Non-pigmented ciliary epithelial cell (primary cell): ENCODE measurements around the gene NCF2.

ENCODE experiments used
- DNase-seq: peaks from one replicate; pipeline ENCODE4 v3.0.0-alpha.2; 2010; ENCODE audit warnings: low read depth

NCF2 gene

DNA sequence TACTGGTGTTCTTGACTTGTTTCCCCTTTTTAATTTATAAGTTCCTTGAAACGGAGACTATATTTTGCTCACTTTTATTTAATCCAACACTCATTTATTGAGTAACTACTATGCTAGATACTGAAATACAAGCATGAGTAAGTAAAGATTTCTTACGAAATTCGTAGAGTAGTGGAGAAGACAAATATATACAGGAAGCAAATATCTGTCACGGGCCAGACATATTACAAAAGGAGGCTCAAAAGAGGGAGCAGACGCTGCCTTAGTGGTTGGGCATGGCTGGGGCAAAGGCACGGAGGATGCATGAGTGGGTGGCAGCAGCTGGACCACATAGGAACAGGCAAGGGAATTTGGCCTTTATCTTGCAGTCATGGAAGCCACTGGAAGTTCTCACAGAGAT lies 6.8 kb downstream of the NCF2 start:
- no peak for DNase-seq

DNA sequence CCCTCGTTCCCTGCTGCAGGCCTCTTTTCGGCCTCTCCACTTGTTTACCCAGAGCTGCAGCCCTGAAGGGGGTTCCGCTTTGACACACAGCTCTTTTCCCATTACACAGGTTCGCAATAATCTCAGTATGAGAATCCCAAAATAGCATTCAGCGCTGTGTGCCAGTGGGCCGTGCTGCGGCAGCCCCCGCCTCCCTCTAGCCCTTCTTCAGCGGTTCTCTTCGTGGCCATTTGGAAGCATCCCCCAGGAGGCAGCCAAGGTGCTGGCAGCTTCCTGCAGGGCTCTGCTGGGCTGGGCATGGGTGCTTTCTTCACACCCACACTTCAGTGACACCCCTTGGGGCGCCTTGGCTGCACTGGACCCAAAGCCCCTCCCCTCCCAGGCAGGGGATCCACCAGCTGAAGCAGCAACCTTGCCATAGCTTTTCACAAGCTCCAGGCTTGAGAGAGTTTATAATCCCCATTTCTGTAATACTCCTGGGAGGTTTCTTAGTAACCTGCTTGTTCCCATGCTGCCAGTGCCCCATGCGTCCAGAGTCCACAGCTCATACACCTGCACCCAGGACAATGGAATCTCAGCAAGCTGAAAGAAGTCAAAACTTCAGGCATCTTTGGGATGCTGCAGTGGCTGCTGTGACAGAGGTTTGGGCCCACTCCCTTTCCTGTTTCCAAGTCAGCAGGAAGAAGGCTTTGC lies 8.1 kb downstream of the NCF2 start:
- DNase-seq = no peak

DNA sequence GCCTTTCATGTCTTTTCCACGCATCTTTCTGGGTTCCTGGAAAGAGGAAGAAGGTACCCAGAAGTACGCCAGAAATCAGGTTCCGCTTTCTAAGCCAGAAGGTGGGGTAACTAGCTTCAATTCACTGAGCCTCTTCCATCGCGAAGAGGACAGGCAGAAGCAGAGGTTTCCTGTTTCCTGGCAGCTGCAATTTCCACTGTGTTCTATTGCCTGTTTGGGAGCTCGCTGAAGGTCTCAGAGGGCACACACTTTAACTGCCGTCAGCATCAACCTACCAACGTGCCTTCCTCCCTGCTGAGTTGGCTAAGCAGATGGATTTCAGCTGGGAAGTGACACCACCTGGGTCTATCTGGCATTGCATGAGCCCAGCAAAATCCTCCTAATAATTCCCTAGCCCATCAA lies 10.0 kb downstream of the NCF2 start:
- no peak for DNase-seq

DNA sequence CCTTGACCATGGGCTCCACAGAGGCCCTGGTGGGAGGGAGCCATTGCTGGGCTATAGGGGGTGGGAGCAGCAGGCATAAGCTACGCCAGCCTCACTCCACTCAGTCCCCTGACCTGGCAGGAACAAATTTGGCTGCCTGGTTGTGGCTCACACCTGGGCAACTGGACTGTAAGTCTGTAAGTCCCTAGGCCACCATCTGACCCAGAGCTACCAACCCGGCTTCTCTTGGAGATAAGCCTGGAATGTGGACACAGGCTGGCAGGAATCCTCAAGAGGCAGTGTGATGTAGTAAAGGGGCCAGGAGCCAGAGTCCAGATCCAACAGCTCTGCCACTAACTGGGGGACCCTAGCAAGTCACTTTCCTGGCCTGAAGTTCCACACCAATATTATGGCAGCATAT lies 11.4 kb downstream of the NCF2 start:
- no peak for DNase-seq

DNA sequence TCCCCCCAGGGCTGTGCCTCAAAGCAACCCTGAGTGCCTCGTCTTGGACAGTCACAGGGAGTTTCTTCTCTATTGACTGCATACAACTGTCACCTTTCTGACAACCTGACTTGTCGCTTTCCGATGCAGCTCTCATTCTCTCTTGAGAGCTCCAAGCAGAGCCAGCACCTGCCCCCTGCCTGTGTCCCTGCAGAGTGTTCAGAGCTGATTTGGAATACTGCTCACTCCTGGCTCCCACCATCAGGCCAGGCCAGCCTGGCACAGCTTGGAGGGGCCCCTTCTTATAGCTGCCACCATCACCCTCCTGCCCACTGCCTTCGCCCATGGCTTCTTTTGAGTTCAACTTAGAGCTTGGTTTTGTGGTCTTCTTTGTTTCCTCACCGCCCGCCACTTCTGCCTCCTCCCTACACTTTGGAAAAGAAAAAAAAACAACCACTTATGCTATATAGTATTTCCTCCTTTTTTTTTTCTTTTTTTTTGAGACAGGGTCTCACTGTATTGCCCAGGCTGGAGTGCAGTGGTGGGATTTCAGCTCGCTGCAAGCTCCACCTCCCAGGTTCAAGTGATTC lies 12.3 kb downstream of the NCF2 start:
- no peak for DNase-seq

DNA sequence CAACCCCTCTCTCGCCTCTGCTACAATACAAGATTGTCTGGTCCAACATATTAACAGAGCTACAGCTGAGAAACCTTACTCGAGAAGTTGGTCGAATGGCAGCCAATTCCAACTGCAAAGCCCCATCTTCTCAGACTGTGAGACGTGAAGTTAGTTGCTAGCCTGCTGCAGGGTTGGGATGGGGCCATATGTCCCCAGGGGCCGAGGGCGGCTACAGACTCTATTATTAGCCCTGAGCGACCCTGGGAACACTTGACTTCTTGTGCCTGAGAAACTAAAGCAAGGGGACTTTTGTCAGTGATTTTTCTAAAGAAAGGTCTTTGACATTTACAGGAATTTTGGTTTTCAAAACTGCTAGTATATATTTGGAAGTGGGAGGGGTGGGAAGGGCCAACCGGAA lies 13.7 kb downstream of the NCF2 start:
- DNase-seq = no peak

DNA sequence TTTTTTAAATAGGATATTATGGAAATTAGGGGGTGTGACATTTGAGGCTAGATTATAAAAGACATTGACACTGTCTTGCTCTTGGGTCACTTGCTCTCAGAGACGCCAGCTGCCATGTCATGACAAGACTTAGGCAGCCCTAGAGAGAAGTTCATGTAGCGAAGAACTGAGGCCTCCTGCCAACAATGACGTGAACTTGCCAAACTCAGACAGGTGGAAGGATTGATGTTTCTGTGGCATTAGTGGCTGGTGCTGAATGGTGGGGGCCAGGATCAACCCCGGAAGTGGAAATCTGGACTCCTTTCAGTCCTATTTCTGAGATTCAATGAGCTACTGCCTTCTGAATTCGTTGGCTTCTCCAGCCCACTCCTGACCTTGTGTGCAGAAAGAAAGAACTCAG lies 14.7 kb downstream of the NCF2 start:
- DNase-seq = no peak

DNA sequence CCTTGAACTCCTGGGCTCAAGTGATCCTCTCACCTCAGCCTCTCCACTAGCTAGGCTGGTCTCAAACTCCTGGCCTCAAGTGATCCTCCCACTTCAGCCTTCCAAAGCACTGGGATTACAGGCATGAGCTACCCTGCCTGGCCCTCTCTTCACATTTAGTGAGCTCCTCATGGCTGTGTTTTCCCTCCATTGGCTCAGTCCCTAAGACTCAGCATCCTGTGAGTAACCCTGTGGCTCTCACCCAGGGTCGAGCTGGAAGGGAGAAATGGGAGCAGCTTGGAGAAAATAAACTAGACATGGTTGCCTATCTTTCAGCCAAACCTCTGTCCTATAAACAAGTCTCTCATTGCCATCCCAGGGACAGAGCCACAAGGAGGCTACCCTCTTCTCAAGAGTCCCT lies 17.5 kb downstream of the NCF2 start:
- DNase-seq = no peak

DNA sequence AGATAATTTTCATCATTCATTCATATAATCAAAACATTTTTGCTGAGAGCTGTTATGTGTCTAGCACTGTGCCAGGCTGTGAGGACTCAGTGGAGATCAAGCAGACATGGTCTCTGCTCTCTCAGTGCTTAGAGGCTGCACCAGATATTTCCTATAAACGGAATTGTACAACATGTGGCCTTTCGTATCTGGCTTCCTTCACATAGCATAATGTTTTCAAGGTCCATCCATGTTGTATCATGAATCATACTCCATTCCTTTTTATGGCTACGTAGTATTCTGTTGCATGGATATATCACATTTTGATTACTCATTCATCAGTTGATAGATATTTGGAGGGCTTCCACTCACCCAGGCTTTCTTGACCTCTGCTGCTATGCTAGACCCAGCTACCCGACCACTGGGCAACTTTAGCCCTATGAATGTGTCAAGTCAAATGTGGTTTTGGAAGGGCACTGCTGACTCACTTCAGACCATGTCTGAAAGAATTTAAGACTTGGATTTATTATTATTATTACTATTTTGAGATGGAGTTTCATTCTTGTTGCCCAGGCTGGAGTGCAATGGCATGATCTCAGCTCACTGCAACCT lies 18.5 kb downstream of the NCF2 start:
- DNase-seq = no peak

DNA sequence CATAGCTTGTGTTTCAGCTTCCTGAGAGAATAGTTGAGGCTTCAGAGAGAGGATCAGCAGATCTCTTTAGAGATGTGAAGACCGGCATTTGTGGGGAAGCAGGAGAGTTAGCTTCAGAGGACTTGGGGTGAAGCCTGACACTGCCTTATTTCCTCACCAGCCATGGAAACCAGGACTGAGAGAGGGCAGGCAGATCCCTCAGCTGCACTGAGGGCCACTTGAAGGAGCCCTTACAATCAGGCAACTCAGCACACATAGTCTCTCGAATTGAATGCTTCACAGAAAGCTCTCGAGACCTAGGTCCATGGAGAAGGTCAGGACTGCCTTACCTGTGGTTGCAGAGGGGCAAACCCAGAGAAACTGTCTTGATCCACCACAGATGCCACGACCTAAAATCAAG lies 19.8 kb downstream of the NCF2 start:
- no peak for DNase-seq

DNA sequence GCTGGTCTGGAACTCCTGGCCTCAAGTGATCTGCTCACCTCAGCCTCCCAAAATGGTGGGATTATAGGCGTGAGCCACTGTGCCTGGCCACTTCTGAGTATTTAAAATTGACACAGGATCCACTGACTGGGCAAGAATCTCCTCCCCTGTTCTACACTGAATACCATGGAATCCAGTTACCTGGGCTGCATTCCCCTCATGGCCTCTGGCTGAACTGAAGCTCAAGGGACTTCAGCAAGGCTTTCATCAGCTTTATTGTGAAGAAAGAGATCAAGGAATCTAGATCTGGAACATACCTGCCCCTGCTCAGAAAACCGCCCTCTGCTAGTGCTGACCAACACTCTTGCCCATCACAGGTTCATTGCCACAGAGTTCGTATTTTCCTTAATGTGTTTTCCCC lies 20.5 kb downstream of the NCF2 start:
- DNase-seq = no peak

DNA sequence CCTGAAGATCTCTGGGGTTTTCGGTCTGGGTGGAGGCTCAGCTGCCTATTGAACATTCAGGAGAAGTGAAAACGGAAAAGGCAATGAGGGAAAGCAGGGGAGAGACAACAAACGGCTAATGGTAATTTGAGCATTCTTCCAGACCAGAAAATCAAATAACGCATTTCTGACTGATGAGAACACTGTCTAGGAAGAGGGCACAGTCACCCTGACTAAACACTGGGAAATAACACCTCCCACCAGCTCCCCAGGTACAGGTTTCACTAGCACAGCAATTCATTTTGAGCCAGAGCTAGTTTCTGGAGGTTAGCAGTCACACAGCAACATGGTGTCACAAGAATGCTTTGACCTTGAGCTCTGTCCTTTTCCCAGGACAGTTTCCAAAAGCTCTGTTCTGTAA lies 21.1 kb downstream of the NCF2 start:
- no peak for DNase-seq

DNA sequence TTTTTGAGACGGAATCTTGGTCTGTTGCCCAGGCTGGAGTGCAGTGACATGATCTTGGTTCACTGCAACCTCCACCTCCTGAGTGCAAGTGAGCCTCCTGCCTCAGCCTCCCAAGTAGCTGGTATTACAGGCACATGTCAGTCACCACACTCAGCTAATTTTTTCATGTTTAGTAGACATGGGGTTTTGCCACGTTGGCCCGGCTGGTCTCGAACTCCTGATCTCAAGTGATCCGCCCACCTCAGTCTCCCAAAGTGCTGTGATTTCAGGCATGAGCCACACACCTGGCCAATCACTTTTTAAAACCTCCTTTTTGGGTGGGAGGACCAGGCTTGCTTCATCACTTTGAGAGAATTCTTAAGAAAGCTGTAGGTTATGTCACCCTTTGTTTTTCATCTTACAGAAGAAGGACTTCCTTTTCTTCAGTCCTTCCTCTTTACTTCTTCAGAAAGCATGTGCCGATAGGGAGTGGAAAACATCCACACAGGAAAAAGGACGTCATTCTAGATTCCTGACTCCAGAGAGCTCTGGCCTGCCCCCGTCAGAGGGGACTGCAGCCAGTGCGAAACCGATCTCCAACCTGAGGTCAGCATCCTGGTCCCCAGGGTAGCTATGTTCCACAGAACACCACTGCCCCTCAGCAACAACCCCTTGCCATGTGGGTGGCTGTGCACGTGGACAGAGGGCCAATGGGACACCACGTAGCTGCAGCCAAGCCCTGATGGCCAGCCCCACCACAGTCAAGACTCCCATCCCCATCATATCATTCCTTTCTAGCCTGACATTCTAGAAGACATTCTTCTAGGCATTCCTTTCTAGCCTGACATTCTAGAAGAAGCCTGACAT lies 21.9 kb downstream of the NCF2 start:
- no peak for DNase-seq

DNA sequence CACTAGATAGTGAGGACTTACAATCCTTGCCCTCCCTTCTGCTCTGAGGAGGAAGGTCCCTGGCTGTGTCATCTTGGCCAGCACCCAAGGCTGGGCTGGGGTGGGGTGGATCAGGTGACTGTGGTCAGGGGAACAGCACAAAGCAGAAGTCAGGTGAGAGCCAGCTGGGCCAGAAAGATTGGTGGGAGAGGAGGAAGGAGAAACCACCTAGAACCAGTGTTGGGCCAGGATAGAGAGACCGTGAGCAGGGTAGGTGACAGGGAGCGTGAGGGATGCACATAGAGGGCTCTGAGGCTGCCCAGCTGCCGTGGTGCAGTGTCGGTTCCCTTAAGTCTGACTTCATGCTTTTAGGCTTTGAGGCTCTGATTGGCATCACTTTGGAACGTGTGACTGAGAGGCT lies 22.7 kb downstream of the NCF2 start:
- no peak for DNase-seq

DNA sequence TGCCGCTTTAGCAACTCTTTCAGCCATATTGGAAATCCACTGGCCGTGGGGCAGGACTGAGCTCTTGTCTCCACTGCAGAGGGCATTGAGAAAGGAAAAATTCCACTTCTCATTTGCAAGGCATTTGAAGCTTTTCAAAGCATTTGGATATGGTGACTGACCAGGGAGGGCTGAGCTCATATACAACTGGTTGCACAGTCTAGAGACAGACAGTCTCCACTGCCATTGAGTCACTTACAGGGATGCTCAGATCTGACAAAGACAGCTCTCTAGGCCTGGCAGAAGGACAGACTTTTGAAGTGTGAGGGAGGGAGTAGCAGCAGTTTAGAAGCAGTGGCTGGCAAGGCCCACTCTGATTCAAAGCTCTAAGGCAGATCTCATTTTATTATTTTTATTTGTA lies 24.2 kb downstream of the NCF2 start:
- DNase-seq = no peak

DNA sequence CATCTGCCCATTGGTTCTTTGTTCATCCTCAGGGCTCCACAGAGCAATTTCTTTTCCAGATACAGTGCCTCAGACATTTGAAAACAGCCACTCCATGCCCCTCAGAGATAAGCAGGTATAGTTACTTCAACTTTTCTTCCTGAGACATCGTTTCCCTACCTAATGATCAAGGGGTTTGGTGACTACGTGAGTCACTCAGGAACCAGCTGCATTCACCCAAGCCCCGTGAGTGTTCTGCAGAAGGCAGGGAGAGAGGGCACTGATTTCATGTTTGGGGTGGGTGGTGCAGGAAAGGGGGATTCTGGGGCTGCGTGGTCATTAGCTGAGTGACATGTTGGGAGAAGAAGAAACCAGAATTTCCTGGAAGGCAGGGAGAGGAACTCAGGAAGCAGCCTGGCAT lies 25.0 kb downstream of the NCF2 start:
- DNase-seq = no peak

DNA sequence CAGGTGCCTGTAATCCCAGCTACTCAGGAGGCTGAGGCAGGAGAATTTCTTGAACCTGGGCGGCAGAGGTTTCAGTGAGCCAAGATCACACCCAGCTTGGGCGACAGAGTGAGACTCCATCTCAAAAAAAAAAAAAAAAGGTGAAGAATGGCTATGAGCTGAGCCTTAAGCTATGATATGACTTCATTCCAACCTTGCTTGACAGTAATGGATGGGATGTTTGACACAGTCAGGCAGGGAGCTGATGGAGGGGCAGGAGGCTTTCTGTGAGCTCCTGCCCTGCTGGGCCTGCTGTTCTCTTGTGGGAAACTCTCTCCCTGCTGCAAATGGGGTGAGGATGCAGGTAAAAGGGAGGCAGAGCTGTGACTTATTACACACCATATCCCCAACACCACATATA lies 27.6 kb downstream of the NCF2 start:
- DNase-seq = no peak

DNA sequence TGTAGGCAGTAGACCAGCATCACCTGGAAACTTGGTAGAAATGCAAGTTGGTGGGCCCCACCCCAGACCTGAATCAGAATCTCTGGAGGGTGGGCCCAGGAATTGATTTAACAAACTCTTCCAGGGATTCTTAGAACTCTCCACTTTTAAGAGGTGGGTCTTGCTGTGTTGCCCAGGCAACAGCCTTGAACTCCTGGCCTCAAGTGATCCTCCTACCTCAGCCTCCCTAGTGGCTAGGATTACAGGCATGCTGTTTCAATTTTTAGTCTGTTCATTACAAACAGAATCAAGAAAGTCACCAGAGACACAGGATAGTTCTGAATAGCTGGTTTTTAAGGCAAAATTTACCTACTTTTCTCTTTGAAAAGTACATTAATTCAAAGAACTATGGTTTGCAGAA lies 31.2 kb downstream of the NCF2 start:
- DNase-seq = no peak

DNA sequence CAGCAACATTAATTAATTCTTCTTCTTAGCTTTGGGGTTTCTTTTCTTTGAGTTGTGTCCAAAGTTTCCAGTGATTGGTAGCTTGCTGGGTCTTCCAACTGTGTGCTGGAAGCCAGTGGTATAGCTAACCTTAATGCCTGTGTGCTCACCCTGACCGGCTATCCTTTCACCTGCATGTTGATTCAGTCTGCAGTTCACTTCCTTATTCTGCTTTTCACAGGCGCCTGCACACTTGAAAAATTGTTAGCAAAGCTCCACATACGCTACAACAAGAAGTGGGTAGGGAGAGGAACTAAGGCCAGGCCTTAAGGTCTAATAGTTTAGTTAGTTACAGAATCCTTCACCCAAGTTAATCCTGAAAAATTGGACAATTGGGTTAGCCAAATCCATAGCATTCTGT lies 35.7 kb downstream of the NCF2 start:
- DNase-seq = no peak

DNA sequence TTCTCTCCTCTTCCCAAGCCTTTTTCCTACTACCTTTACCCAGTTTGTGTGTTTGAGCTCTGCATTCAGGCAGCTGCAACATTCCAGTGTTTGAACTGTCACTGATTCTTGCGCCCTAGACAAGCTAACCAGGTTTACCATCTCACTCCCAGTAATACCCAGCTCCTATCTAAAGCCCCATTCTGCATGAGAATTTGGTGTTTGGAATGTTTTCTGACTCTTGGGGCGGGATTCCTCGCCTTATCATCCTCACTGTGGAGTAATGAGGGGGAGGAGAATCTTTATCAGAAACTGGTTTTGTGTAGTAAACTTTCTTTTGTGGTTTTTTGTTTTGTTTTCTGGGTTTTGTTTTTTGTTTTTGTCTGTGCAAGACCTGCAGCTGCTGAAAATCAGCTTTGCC lies 36.5 kb downstream of the NCF2 start:
- no peak for DNase-seq

DNA sequence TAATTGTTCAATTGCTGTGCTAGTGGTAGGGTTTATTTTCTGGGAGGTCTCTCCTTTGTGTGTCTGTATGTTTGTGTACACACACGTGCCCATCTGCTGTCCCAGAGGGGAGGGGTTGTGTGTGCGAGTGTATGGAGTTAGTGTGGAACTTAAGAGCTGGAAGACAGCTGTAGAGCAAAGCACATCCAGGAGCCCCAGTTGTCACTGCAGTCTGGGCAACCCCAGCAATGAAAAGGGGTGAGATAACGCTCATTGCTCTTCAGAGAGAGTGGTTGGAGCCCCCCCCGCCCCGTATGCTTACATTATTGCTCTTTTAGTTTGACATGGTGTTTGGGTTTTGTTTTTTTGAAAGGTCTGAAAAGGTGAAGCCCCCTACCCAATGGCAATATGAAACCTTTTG lies 36.9 kb downstream of the NCF2 start:
- no peak for DNase-seq

DNA sequence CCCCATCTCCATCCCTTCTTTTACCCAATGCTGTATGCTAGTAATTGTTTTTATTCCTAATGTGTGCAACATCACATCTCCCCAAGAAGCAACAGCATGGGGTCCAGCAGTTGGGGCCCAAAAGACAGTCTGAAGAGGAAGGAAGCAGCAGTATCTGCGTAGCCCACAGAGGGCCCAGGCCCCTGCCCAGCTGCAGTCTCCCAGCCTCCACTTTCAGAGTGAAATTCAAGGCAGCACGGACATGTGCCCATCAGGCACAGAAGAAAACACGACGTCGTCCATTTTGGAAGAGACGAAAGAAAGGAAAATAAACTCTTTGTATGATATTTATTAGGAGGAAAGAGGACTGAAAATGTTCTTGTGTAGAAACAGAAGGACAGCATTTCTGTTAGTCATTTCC lies 37.4 kb downstream of the NCF2 start:
- no peak for DNase-seq

DNA sequence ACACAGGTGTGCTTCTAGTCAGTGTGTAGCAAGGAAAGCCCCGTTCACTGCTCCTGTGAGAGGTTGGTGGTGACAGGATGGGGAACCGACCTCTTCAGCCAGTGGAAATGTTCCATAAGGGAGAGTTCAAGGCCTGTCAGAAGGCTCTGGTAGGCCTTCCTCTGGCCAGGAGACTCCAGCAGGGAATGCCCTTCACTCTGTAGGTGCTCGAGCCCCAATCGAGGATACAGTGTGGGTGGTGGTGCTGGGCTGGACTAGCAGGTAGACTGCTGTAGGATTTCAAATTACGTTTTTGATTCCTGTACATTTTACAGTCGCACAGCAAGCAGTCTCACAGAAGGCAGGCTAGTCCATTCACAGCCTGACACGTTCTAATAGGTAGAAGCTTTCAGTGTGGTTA lies 37.8 kb downstream of the NCF2 start:
- DNase-seq = no peak
